ENCODE results near the gene MAFG.

The MAFG gene

DNA sequence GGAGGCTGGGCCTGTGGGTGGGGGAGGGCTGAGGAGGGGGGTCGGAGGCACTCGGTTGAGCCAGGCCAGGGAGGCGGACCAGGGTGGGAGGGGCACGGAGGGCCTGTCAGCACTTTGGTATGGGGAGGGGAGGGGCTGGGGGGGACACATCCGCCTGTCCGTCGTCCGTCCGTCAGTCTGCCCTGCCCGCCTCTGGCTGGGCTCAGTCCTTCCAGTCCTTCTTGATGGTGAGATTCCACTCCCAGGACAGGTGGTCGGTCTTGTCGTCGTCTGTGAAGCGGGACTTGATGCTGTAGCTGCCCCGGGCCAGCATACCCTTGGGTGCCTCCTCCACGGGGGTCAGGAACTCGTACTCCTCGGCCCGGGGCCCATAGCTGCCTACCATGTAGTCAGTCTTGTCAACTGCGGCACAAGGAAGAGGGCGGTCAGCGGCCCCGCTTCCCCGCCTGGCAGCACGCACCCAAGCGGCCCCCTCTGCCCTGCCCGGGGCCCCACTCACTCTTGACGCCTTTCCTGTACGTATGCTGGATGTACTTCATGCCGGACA is 58.8 kb downstream of the MAFG start:
- DNase-seq (ENCODE audit: low read depth) = no peak

Measured in GM04503 (cell line).